GM21717 (cell line): ENCODE results near the gene MRPL42.
A peak's percentile ranks its signal among the peaks of the same experiment; 100 is the strongest.
"Not testable (repeated sequence)": the region's sequence is repeated elsewhere in the genome, so short reads cannot be mapped to it uniquely, and the experiment has no call there.

Source experiments
- ATAC-seq: cut with Tn5 transposase; IDR thresholded peaks from one replicate; pipeline ENCODE4 v1.9.1; 2021; ENCODE audit warnings: mild to moderate bottlenecking, moderate library complexity; ENCODE audit not compliant: unreplicated experiment

Gene MRPL42

DNA sequence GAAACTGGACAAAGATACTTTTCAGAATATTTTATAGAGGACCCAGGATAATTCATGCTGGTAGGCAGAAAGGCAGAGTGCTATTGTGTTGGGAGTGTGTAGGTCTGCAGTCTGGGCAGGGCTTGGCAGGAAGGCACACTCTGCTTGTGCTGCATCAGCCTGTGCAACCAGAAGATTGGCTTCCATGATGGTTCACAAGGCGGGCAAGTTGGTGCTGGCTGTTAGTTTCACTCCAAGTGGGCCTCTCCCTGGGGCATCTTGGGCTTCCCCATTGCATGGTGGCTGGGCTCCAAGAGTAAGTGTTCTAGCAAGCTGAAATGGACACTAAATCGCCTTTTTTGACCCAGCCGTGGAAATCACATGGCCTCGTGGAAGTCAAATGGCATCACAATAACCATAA lies 23.7 kb upstream of the MRPL42 start:
- no peak for ATAC-seq

DNA sequence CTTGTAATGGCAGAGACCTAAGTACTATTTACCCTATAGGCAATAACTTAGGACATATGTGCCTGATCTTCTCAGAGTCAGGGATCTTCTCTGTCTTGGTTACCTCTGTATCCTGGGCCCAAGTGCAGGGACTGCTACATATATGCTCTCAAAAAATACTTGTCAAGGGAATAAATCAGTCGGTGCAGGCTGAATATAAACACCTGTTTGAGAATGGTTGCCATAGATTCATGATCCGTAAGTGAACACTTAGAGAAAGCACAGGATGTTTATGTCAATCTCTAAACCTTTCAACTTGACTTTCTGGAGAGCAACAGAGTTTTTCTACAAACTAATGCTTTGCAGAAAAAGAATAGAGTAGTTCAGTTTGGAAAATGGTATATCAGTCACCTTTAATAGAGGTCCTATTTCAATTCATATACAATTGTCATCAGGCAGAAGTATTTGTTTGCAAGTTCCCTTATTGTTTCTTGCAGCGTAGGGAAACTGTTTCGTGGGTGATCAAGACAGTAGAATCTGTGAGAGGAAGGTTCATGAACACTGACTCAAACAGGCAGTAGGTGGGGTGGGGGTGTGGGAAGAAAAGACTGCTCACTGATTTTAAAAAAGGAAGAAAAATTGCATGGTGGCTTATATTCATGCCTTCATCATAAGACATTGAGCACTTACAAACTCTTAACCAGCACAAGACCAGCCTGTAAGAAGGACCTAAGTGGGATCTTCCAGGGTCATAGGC lies 19.6 kb upstream of the MRPL42 start:
- ATAC-seq = no peak

DNA sequence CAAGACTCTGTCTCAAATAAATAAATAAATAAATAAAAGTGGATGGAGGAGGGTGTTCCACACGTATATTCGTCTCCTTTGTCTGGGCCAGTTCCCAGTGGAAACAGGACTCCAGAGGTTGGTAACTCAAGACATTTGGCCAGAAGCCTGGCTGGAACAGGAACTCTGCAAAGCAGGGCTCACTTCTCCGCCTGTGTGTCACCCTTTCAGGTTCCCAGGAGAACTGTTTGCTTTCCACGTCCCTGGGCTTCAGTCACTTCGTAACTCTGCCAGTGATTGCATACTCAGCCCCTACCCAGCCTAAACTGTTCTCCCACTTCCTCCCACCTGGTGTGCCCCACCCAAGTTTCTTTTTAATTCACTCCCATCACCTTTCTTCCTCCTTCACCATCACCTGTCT lies 18.5 kb upstream of the MRPL42 start:
- no peak for ATAC-seq

DNA sequence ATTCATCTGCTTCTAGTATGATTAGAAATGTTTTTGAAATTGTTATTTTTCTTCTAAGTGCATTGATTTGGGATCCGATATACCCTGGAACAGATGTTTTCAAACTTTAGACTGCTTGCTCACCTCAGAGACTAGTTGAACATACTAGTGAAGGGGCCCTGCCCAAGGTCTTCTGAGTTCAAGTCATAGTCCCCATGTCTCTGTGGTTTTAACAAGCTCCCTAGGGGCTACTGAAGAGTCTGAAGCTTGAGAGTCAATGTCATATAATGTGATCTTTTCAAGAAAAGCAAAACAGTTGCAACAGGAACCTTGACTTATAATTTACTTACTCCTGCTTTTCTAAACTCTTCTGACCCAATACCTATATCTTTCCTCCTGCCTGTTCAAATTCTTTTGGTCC lies 18.0 kb upstream of the MRPL42 start:
- no peak for ATAC-seq

DNA sequence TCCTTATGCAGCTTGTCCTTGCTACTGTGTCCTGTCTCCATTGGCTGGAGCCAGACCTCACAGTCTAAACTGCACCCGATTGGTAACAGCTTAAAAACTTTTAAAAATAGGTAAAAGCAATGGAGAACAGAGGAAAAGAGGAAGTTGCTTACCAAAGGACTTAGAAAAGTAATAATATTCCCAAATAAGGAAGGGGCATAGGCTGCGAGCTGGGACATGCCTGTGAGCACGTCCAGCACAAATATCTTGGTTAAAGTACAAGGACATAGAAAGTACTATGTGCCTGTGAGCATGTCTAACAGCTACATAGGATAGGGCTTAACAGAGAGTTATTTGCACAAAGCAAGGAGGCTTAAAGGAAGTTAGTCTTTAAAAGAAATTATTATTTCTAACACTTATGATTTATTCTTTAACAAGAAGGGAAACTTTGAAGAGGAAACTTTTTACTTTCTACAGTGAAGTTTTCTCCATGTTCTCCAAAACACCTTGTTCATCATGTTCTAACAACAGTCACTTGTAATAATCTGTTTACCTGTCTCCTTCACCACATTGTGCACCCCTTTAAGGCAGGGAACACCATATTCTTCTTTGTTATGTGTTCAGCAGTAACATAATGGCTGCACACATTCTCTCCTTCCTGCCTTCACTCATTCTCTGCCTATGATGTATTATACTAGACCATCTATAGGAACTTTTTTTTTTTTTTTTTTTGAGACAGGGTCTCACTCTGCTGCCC lies 15.7 kb upstream of the MRPL42 start:
- no peak for ATAC-seq

DNA sequence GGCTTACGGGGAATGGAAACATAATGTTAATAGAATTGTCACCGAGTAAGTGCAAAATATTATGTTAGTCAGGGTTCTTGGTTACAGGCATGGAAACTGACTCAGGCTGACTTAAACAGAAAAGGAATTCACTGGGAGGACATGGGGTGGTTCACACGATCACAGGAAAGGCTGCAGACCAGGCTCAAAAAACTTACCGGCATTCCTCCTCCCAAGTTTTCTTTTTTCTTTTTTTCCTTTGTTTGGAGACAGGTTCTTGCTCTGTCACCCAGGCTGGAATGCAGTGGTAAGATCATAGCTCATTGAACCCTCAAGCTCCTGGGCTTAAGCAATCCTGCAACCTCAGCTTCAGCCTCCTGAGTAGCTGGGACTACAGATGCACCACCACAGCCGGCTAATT lies 13.7 kb upstream of the MRPL42 start:
- no peak for ATAC-seq

DNA sequence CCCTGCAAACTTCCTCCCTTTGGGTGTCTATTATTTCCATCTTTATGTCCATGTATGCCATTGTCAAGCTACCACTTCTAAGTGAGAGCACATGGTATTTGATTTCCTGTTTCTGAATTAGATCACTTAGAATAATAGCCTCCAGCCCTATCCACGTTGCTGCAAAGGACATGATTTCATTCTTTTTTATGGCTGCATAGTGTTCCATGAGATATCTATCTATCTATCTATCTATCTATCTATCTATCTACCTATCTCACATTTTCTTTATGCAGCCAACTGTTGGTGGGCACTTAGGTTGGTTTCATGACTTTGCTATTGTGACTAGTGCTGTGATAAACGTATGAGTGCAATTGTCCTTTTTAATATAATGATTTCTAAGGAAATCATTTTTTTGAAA lies 11.2 kb upstream of the MRPL42 start:
- no peak for ATAC-seq

DNA sequence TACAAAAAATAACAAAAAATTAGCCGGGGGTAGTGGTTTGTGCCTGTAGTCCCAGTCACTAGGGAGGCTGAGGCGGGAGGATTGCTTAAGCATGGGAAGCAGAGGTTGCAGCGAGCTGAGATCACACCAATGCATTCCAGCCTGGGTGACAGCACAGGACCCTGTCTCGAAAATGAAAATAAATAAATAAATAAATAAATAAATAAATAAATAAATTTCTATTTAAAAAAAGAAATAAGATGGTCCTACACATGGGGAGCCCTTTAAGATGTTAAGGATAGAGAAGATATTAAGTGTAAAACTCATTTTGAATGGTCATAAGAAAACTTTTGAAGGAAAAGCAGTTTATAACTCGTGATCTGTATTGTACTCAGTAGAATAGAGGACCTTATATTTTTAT lies 8.2 kb upstream of the MRPL42 start:
- ATAC-seq = no peak

DNA sequence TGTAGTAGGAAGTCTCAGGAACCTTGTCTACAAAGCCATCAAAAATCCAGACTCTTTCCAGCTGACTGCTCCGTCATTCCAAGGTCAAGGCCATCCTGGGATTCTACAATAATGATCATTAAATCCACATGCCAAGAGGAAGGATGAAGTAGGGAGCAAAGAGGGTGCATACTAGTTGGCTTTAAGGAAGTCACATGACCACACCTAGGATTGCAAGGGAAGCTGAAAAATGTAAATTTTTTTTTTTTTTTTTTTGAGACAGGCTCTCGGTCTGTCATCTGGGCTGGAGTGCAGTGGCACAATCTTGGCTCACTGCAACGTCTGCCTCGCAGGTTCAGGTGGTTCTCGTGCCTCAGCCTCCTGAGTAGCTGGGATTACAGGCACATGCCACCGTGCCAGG lies 7.3 kb upstream of the MRPL42 start:
- ATAC-seq = no peak

DNA sequence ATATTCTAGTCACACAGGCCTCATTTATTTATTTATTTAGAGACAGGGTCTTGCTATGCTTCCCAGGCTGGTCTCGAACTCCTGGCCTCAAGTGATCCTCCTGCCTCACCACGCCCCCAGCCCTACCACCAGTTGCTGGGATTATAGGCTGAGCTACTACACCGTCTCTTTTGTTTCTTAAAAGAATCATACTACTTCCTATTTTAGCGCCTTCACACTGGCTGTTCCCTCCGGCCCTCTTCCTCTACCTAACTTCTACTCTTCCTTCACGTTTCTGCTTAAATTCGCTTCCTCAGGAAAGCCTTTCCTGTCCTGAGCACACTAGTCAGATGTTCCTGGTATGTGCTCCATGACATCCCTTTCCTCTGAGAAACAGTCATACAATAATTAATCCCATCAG lies 6.4 kb upstream of the MRPL42 start:
- ATAC-seq = no peak

DNA sequence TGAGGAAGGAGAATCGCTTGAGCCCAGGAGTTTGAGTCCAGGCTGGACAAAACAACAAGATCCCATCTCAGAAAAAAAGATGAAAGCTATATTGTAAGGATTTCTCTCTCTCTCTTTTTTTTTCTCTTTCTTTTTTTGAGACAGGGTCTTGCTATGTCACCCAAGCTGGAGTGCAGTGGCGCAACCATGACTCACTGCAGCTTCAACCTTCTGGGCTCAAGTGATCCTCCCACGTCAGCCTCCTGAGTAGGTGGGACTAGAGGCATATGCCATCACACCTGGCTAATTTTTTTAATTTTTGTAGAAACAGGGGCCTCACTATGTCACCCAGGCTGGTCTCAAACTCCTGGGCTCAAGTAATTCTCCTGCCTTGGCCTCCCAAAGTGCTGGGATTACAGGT lies 5.8 kb upstream of the MRPL42 start:
- ATAC-seq = no peak

DNA sequence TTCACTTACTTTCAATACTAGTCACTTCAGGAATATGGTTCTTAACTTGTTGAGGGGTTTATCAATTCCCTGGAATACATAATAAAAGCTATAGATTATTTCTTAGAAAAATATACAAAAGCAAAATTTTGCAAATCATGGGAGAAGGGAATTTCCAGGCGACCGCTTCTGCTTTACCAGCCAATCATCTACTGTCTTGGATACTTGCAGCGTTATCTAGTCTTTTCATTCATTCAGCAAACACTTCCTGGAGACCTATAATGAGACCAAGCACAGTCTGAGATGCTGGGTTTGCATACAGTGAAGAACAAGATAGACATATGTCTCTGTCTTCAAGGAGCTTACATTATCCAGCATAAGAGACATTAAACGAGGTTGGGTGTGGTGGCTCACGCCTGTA lies 1.5 kb upstream of the MRPL42 start:
- ATAC-seq = no peak

DNA sequence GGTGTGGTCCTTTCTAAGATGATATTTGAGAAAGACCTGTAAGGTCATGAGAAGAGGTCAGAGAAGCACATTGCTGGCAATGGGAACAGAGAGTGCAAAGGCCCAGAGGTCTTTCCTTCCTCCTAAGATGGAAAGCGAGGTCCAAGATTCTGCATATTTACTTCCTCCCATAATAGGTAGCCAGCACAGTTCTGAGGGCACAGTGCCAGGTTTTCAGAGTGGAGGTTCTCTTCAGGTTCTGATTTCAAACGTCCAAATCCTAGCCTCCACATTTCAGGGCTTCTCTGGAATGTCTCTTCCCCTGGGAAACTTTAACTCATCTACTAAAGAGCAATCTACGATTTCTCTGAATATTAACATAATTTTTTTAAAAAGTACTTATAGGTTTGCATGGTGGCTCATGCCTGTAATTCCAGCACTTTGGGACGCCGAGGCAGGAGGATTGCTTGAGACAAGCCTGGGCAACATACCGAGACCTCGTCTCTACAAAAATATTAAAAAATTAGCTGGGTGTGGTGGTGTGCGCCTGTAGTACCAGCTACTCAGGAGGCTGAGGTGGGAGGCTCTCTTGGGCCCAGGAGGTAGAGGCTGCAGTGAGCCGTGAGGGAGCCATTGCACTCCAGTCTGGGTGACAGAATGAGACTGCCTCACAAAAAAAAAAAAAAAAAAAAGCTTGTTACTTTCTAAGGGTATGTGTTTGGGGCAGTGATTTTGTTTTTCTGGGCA lies 526 bp upstream of the MRPL42 start:
- ATAC-seq = peak; percentile 8

DNA sequence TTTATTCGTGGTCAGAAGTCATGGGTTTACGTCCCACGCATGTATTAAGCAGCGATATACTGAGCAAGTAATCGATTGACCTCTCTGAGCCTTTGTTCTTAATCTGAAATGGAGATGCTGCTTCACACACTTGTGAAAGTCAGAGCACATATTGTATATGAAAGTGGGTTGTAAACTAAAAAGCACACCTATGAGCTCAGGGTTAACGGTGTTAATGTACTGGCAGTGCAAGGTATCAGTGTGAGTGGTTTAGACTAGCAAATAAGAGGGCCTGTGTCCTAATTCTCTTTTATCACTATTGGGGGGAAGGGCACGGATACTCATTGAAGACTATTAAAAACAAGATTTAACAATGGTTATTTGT lies 676 bp downstream of the MRPL42 start:
- ATAC-seq = peak; percentile 27

DNA sequence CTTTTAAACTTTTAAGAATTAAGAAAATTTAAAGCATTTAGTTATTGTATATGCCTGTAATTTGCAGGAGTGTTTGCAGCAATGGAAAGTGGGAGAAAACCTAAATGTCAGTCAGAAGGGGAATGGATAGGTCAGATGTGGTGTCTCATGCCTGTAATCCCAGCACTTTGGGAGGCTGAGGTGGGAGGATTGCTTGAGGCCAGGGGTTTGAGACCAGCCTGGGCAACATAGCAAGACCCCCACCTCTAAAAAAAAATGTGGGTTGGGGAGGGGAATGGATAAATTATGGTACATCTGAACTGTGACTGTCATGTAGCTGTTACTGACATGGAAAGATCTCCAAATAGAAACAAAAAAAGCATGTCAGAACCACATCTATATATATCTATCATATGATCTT lies 2.1 kb downstream of the MRPL42 start:
- no peak for ATAC-seq

DNA sequence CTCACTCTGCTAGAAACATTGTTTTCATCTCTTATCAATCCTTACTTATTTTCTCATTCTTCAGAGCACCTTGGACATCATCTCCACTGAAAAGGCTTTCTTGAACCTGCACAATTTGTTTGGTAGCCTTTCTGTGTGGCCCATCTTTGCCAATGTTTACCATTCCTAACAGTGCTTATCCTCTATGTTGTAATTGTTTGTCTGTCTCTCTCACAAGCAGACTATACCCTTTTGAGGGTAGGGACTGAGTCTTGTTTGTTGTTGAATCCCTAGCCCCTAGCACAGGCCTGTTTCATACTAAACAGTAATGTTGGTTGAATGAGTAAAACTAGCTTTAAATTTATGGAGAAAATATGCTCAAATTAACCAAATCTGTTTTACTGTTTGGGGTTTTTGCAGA lies 9.2 kb downstream of the MRPL42 start:
- no peak for ATAC-seq

DNA sequence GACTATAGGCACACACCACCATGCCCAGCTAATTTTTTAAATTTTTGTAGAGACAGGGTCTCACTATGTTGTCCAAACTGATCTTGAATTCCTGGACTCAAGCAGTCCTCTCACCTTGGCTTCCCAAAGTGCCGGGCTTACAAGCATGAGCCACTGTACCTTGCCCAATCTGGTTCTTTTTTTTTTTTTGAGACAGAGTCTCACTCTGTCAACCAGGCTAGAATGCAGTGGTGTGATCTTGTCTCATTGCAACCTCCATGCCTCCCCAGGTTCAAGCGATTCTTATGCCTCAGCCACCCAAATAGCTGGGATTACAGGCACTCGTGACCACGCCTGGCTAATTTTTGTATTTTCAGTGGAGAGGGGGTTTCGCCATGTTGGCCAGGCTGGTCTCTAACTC lies 15.4 kb downstream of the MRPL42 start:
- no peak for ATAC-seq

DNA sequence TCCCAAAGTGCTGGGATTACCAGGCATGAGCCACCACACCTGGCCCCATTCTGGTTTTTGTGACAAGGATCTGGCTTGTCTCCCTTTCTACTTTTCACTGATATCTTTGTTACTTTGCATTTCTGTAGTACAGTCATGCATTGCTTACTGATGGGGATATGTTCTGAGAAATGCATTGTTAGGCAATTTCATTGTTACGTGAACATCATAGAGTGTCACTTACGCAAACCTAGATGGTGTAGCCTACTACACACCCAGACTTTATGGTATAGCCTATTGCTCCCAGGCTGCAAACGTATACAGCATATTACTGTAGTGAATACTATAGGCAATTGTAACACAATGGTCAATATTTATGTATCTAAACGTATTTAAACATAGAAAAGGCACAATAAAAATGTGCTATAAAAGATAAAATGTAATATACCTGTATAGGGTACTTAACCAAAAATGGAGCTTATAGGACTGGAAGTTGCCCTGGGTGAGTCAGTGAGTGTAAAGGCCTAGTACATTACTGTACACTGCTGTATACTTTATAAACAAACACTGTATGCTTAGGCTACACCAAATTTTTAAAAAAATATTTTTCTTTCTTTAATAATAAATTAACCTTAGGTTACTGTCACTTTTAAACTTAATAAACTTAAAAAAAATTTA lies 16.0 kb downstream of the MRPL42 start:
- ATAC-seq = no peak

DNA sequence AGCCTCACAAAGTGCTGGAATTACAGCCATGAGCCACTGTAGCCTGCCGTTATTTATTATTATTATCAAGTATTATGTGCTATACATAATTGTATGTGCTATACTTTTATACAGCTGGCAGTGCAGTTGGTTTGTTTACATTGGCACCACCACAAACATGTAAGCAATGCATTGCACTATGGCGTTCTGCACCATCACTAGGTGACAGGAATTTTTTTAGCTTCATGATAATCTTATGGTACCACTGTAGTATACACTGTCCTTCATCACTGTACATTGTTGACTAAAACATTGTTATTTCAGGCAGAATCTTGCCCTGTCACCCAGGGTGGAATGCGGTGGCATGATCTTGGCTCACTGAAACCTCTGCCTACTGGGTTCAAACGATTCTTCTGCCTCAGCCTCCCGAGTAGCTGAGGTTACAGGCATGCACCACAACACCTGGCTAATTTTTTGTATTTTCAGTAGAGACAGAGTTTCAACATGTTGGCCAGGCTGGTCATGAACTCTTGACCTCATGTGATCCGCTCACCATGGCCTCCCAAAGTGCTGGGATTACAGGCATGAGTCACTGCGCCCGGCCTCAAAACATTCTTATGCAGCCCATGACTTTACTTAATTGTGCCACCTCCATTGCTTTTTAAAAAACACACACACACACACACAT lies 17.1 kb downstream of the MRPL42 start:
- ATAC-seq = no peak

DNA sequence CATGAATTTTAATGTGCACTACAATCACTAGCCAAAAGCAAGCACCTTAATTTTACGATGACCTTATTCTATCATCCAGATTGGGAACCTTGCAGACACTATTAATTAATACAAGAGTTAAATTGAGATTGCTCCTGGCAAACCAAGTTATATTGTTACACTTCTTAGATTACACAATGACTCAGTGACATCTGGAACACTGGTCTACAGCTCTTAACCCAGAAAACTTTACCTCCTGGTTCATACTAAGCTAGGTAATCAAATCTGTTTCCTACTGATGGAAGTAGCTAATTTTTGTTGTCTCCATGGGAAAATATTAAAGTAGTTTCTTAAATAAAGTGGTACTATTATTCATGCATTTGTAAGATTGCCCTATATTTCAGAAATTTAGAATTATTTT lies 25.5 kb downstream of the MRPL42 start:
- ATAC-seq = not testable (repeated sequence)

DNA sequence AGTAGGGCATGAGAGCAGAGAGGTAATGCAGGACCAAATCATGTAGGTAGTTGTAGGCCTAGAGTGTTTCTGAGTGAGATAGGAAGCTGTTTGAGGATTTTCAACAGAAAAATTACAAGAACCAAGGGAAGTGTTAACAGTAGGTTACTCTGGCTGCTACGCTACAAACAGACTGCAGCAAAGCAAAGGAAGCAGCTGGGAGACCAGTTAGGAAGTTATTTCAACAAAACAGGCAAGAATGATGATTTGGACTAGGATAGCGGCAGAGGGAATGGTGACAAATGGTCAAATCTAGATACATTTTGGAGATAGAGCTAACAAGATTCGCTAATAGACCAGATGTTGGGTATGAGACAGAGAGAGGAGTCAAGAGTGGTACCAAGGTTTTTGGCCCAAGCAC lies 26.8 kb downstream of the MRPL42 start:
- no peak for ATAC-seq
